GM10266 (cell line): Measurements from ENCODE around the gene RHO.

Experiments used
- DNase-seq: peaks from one replicate; pipeline ENCODE4 v3.0.0; 2012; ENCODE audit errors: extremely low spot score
- CTCF ChIP-seq: IDR thresholded peaks from 2 replicates; pipeline ENCODE4 v1.5.1; 2012; ENCODE audit warnings: mild to moderate bottlenecking, low read depth; ENCODE audit not compliant: control insufficient read depth, insufficient read depth; ENCODE audit errors: missing control alignments

The RHO gene

GRCh38 chr3:129554356-129555152 lies 26.1 kb downstream of the RHO start:
- no peak for TF ChIP-seq CTCF
- no peak for DNase-seq

GRCh38 chr3:129555153-129555550 lies 26.7 kb downstream of the RHO start:
- TF ChIP-seq CTCF: no peak
- no peak for DNase-seq

- TF ChIP-seq CTCF: no peak
- DNase-seq: no peak
Observed at GRCh38 chr3:129555616-129556357, 27.3 kb downstream of the RHO start.

- TF ChIP-seq CTCF: no peak
- DNase-seq: no peak
Observed at GRCh38 chr3:129556358-129556695, 27.9 kb downstream of the RHO start.

- no peak for DNase-seq
- TF ChIP-seq CTCF: no peak
Observed at GRCh38 chr3:129556890-129557547, 28.6 kb downstream of the RHO start.

- no peak for TF ChIP-seq CTCF
- no peak for DNase-seq
Observed at GRCh38 chr3:129557548-129557894, 29.1 kb downstream of the RHO start.

GRCh38 chr3:129558081-129558771 lies 29.8 kb downstream of the RHO start:
- no peak for DNase-seq

More at GRCh38 chr3:129558081-129558771, 29.8 kb downstream of the RHO start:
- TF ChIP-seq CTCF: no peak
